Duodenal mucosa (tissue), 2 donors: ENCODE results near the gene PTX3.

Experiments used
- H3K27ac ChIP-seq: one replicate; pipeline ENCODE4 v1.7.0; 2013; ENCODE audit warnings: low read depth, low read length
- H3K27me3 ChIP-seq, 2 donors: one replicate each; pipeline ENCODE4 v1.7.0; 2013; ENCODE audit warnings: low read length in 2 of 2, control low read depth in 1 of 2; ENCODE audit not compliant: insufficient read depth in 2 of 2, control insufficient read depth in 1 of 2
- H3K36me3 ChIP-seq, 2 donors: one replicate each; pipeline ENCODE4 v1.7.0; 2013; ENCODE audit warnings: low read length in 2 of 2, control low read depth in 1 of 2; ENCODE audit not compliant: insufficient read depth in 2 of 2, control insufficient read depth in 1 of 2
- H3K4me1 ChIP-seq, 2 donors: one replicate each; pipeline ENCODE4 v1.7.0; 2013; ENCODE audit warnings: low read length in 2 of 2, control low read depth in 1 of 2; ENCODE audit not compliant: insufficient read depth in 2 of 2, control insufficient read depth in 1 of 2
- H3K4me3 ChIP-seq, 2 donors: one replicate each; pipeline ENCODE4 v1.7.0; 2013; ENCODE audit warnings: low read length in 2 of 2, low read depth in 1 of 2
- H3K9ac ChIP-seq, 2 donors: one replicate each; pipeline ENCODE4 v1.7.0; 2013; ENCODE audit warnings: low read length in 2 of 2, low read depth in 1 of 2
- H3K9me3 ChIP-seq, 2 donors: one replicate each; pipeline ENCODE4 v1.7.0; 2013; ENCODE audit warnings: low read length in 2 of 2, control low read depth in 1 of 2; ENCODE audit not compliant: control insufficient read depth in 1 of 2

The PTX3 gene

GRCh38 chr3:157469561-157470294 is 33.1 kb downstream of the PTX3 start:
- Histone ChIP-seq H3K4me3 (no peak overlapping the region), H3K4me1 (no peaks in the 10 kb centered on the region), H3K9ac (no peak overlapping the region), H3K27me3 (no peaks in the 10 kb centered on the region), H3K36me3 (no peaks in the 10 kb centered on the region), H3K27ac (no peak overlapping the region), H3K9me3 (no peaks in the 10 kb centered on the region)

DNA sequence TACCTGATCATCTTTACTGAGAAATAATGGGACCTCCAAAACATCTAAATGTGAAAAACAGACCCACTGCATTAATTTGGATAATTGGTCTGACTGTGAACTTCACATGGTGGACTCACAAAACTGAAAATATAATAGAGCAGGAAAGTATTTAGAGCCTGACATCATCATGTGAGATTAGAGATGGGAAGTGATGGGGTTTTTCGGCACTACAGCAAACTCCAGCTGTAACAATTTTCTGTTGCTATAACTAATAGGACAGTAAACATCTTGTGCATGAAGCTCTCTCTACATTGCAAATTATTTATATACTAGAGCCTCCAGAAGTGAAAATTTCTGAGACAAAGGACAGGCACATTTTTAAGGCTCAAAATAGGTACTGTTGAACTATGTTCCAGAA is 34.4 kb downstream of the PTX3 start:
- no peak overlapping the region for H3K9ac ChIP-seq
- H3K9me3 ChIP-seq, result no peaks in the 10 kb centered on the region
- no peaks in the 10 kb centered on the region for H3K27me3 ChIP-seq
- no peak overlapping the region for H3K4me3 ChIP-seq
- no peak overlapping the region for H3K27ac ChIP-seq
- no peaks in the 10 kb centered on the region for H3K4me1 ChIP-seq
- no peaks in the 10 kb centered on the region for H3K36me3 ChIP-seq

DNA sequence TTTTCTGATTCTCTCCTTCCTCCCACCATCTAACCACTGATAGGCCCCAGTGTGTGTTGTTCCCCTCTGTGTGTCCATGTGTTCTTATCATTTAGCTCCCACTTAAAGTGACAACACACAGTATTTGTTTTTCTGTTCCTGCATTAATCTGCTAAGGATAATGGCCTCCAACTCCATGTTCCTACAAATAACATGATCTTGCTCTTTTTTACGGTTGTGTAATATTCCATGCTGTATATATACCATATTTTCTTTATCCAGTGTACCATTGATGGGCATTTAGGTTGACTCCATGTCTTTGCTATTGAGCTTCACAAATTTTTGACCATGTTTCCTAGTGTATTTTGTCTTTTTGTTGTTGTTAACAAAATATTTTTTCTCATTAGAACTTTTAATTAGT is 36.0 kb downstream of the PTX3 start:
- H3K36me3 ChIP-seq, result no peaks in the 10 kb centered on the region
- no peaks in the 10 kb centered on the region for H3K4me1 ChIP-seq
- no peak overlapping the region for H3K9ac ChIP-seq
- H3K9me3 ChIP-seq, result no peaks in the 10 kb centered on the region
- no peaks in the 10 kb centered on the region for H3K27me3 ChIP-seq
- no peak overlapping the region for H3K27ac ChIP-seq
- H3K4me3 ChIP-seq, result no peak overlapping the region

DNA sequence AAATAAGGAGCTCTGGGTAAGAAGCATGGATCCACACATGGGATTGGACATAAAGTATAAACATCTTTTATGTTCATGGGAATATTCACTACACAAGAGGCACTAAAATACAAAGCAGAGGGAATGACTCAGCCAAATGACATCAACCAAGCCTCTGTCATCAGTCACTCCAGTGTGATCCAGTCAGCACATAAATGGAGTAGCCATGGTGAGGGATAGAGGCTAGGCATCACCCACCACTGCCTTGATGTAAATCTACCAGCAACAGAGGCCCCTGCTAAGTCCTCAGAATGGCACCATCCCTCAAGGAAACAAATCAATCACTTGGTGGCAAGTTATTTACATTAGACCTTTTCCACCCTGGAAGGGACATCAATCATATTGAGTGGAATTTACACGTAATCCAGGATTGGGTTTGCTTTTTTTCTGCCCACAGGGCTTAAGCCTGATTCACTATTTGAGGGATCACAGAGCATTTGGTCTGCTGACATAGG is 39.3 kb downstream of the PTX3 start:
- Histone ChIP-seq H3K4me3 (no peak overlapping the region), H3K9ac (no peak overlapping the region), H3K4me1 (no peaks in the 10 kb centered on the region), H3K27me3 (no peaks in the 10 kb centered on the region), H3K27ac (no peak overlapping the region), H3K36me3 (no peaks in the 10 kb centered on the region), H3K9me3 (no peaks in the 10 kb centered on the region)

DNA sequence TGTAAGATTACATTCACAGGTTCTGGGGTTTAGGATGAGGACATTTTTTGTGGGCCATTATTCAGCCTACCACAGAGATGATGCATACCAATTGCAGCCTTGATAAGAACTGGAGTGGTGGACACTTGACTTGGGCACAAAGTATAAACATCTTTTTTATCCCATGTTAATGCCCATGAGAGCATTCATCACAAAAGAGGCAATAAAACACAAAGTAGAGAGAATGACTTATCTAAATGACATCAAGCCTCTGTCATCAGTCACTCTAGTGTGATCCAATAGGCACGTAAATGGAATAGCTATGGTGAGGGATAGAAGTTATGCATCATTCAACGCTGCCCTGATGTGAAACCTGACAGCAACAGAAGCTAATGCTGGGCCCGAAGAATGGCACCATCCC is 40.8 kb downstream of the PTX3 start:
- no peaks in the 10 kb centered on the region for H3K4me1 ChIP-seq

DNA sequence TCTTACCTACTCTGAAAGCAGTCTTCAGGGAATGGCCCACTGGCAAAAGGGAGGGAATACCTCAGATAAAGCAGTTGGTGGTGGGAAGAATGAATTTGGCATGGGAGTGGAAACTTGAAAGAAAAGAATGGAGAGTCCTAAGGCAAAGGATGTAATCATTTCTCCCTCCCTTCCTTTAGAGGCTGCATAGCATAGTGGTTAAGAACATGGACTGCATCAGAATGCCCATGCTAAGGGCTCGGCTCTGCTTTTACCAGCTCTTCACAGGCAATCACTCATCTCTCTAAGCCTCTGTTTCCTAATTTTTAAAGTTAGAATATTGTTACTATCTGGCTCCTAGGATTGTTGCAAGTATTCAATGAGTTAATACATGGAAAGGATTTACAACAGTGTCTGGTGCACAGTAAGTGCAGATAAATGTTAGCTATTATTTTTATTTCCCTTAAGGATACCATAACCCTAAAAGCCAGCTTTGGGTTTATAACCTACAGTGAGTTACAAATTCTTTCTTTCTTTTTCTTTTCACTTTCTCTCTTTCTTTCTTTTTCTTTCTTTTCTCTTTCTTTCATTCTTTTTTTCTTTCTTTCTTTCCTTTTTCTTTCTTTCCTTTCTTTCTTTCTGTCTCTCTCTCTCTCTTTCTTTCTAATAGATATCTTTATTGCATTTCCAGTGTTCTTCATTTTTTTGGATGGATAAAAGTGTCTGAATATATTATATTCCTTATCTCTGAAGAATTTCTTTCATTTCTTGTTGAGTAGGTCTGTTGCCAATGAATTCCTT is 43.0 kb downstream of the PTX3 start:
- no peaks in the 10 kb centered on the region for H3K27me3 ChIP-seq
- no peak overlapping the region for H3K27ac ChIP-seq
- no peak overlapping the region for H3K9ac ChIP-seq
- H3K9me3 ChIP-seq, result no peaks in the 10 kb centered on the region
- H3K4me3 ChIP-seq, result no peak overlapping the region
- no peaks in the 10 kb centered on the region for H3K36me3 ChIP-seq
- H3K4me1 ChIP-seq, result no peaks in the 10 kb centered on the region

More for the DNA sequence above, 40.8 kb downstream of the PTX3 start:
- no peaks in the 10 kb centered on the region for H3K36me3 ChIP-seq
- H3K27ac ChIP-seq, result no peak overlapping the region
- H3K9ac ChIP-seq, result no peak overlapping the region
- H3K9me3 ChIP-seq, result no peaks in the 10 kb centered on the region
- no peaks in the 10 kb centered on the region for H3K27me3 ChIP-seq
- H3K4me3 ChIP-seq, result no peak overlapping the region

DNA sequence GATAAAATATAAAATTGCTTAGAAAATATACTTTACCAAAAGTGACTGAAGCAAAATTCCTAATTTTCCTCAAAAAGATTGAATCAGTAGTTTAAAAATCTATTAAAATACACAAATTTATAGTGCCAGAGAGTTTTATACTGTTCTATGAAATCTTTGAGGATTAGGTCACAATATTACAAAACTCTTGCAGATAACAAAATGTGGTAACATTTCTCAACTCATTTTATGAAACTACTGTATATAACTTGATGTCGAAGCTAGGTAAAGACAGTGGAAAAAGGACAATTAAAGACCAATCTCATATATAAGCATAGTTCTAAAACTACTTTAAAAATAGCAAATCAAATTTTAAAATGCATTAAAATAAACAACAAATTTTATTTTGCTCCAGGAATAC is 50.7 kb downstream of the PTX3 start:
- no peak overlapping the region for H3K27ac ChIP-seq
- no peaks in the 10 kb centered on the region for H3K27me3 ChIP-seq
- no peaks in the 10 kb centered on the region for H3K4me1 ChIP-seq
- no peak overlapping the region for H3K4me3 ChIP-seq
- H3K9me3 ChIP-seq, result no peaks in the 10 kb centered on the region
- H3K9ac ChIP-seq, result no peak overlapping the region
- H3K36me3 ChIP-seq, result no peaks in the 10 kb centered on the region

DNA sequence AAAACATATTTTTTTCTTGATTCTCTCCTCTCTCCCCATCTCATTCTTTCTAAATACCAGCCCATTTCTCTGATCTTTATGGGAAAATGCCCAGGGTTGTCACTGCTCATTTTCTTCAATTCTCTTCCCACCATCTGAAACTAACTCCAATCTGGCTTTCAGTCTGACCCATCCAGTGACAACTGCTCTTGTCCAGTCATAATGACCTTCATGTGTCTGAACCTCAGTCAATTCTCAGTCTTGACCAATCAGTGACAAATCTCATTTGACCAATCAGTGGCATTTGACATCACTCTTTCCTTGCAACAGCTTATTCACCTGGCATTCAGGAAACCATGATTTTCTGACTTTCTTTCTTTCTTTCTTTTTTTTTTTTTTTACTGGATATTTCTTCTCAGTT is 51.5 kb downstream of the PTX3 start:
- H3K4me3 ChIP-seq, result no peak overlapping the region
- no peaks in the 10 kb centered on the region for H3K4me1 ChIP-seq
- H3K36me3 ChIP-seq, result no peaks in the 10 kb centered on the region
- H3K27me3 ChIP-seq, result no peaks in the 10 kb centered on the region
- no peaks in the 10 kb centered on the region for H3K9me3 ChIP-seq
- H3K27ac ChIP-seq, result no peak overlapping the region
- no peak overlapping the region for H3K9ac ChIP-seq

DNA sequence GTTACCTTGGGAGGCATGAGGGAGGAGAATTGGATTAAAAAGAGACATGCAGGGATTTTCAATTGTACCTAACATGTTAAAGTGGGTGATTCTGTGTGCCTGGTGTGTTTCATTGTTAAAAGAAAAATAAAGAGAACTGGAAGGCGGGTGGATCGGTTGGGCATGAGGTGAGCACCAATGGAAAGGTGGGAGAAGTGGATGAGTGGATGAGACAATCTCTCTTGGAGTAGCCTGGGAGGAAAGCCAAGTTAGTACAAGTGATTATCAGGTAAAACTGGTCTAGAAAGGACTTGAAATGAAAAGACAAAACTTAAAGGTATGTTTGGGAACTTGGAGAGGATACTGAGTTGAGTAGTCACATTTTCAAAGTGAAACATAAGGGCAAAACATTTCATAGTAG is 54.5 kb downstream of the PTX3 start:
- no peak overlapping the region for H3K27ac ChIP-seq
- no peaks in the 10 kb centered on the region for H3K9me3 ChIP-seq
- H3K27me3 ChIP-seq, result no peaks in the 10 kb centered on the region
- no peak overlapping the region for H3K9ac ChIP-seq
- no peaks in the 10 kb centered on the region for H3K4me1 ChIP-seq
- H3K4me3 ChIP-seq, result no peak overlapping the region
- no peaks in the 10 kb centered on the region for H3K36me3 ChIP-seq
